ENCODE results near the gene ZNF609.

DNA sequence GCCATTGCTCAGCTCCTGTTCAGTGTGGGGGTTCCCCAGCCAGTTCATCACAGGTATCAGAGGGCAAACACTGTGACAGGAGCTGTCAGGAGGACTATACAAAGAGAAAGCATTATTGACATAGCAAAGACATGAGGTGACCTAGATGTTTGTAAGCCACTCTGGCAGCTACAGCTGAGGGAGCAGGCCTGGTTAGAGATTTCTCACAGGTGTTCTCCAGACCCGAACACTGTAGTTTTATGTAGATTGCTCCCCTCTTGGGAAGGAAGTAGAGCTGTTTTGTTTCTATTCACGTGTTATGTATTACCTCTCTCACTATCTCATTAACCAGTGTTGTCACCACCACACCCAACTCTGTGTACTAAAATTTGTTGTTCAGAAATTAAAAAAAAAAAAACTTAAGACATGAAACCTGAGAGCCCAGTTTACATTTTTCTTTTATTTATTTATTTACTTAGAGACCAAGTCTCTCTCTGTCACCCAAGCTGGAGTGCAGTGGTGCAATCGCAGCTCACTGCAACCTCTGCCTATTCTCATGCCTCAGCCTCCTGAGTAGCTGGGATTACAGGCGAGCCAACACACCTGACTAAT is 191.3 kb downstream of the ZNF609 start:
- no peak for TF ChIP-seq ZFP30 (CRISPR knock-in tag; IDR thresholded peaks at IDR 0.05)
- no peak for TF ChIP-seq RARB (CRISPR knock-in tag; IDR thresholded peaks at IDR 0.05)
- TF ChIP-seq ZNF8 (CRISPR knock-in tag; IDR thresholded peaks at IDR 0.05), result no peak
- TF ChIP-seq ZFP3 (CRISPR knock-in tag; IDR thresholded peaks at IDR 0.05), result no peak
- TF ChIP-seq ESRRG (CRISPR knock-in tag; IDR thresholded peaks at IDR 0.05), result no peak
- TF ChIP-seq, protein P1, sequence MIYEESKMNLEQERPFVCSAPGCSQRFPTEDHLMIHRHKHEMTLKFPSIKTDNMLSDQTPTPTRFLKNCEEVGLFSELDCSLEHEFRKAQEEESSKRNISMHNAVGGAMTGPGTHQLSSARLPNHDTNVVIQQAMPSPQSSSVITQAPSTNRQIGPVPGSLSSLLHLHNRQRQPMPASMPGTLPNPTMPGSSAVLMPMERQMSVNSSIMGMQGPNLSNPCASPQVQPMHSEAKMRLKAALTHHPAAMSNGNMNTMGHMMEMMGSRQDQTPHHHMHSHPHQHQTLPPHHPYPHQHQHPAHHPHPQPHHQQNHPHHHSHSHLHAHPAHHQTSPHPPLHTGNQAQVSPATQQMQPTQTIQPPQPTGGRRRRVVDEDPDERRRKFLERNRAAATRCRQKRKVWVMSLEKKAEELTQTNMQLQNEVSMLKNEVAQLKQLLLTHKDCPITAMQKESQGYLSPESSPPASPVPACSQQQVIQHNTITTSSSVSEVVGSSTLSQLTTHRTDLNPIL (CRISPR knock-in tag; IDR thresholded peaks at IDR 0.05; ENCODE audit: low read depth), result no peak
- TF ChIP-seq OSR1 (CRISPR knock-in tag; IDR thresholded peaks at IDR 0.05), result no peak
- TF ChIP-seq CSDC2 (CRISPR knock-in tag; IDR thresholded peaks at IDR 0.05), result no peak
- TF ChIP-seq TOX (CRISPR knock-in tag; IDR thresholded peaks at IDR 0.05; ENCODE audit: borderline replicate concordance), result no peak
- TF ChIP-seq, protein P2, sequence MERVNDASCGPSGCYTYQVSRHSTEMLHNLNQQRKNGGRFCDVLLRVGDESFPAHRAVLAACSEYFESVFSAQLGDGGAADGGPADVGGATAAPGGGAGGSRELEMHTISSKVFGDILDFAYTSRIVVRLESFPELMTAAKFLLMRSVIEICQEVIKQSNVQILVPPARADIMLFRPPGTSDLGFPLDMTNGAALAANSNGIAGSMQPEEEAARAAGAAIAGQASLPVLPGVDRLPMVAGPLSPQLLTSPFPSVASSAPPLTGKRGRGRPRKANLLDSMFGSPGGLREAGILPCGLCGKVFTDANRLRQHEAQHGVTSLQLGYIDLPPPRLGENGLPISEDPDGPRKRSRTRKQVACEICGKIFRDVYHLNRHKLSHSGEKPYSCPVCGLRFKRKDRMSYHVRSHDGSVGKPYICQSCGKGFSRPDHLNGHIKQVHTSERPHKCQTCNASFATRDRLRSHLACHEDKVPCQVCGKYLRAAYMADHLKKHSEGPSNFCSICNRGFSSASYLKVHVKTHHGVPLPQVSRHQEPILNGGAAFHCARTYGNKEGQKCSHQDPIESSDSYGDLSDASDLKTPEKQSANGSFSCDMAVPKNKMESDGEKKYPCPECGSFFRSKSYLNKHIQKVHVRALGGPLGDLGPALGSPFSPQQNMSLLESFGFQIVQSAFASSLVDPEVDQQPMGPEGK (CRISPR knock-in tag; IDR thresholded peaks at IDR 0.05; ENCODE audit: borderline replicate concordance), result no peak
- no peak for TF ChIP-seq ZNF70 (CRISPR knock-in tag; IDR thresholded peaks at IDR 0.05)
- no peak for TF ChIP-seq ARNTL (CRISPR knock-in tag; IDR thresholded peaks at IDR 0.05; ENCODE audit: borderline replicate concordance, low read depth)
- no peak for TF ChIP-seq PPARA (CRISPR knock-in tag; IDR thresholded peaks at IDR 0.05; ENCODE audit: borderline replicate concordance)

Measured in SK-N-SH treated with all-trans-retinoic acid at 6 μM for 48 hours (cell line).